HG02973 (cell line): ENCODE data around the gene TMEM123.
"Not testable (repeated sequence)": the region's sequence is repeated elsewhere in the genome, so short reads cannot be mapped to it uniquely, and the experiment has no call there.

ENCODE experiments used
- ATAC-seq: cut with Tn5 transposase; IDR thresholded peaks from one replicate; pipeline ENCODE4 v1.9.1; 2021; ENCODE audit warnings: moderate library complexity; ENCODE audit not compliant: unreplicated experiment

Gene TMEM123

GRCh38 chr11:102374633-102375424, 77.7 kb downstream of the TMEM123 start:
- ATAC-seq = not testable (repeated sequence)

GRCh38 chr11:102368472-102368871, 84.1 kb downstream of the TMEM123 start:
- ATAC-seq = peak; percentile 100

- no peak for ATAC-seq
Measured at GRCh38 chr11:102367364-102367763, 85.2 kb downstream of the TMEM123 start.

- no peak for ATAC-seq
Measured at GRCh38 chr11:102364991-102365390, 87.6 kb downstream of the TMEM123 start.

- ATAC-seq = peak; percentile 60
Measured at GRCh38 chr11:102361086-102362031, 91.2 kb downstream of the TMEM123 start.

GRCh38 chr11:102360681-102361080, 91.9 kb downstream of the TMEM123 start:
- ATAC-seq = no peak

- no peak for ATAC-seq
Measured at GRCh38 chr11:102359372-102359771, 93.2 kb downstream of the TMEM123 start.

- ATAC-seq = no peak
Measured at GRCh38 chr11:102357116-102357515, 95.4 kb downstream of the TMEM123 start.

- ATAC-seq = peak; percentile 5
Measured at GRCh38 chr11:102347462-102348370, 104.8 kb downstream of the TMEM123 start.

GRCh38 chr11:102346748-102347461, 105.7 kb downstream of the TMEM123 start, which contains the start of gene BIRC2:
TSS of gene BIRC2 (plus strand) at chr11:102347214. CDS start at chr11:102349855, 2,641 bp downstream.
- peak; percentile 87 for ATAC-seq

GRCh38 chr11:102346456-102346747, 106.2 kb downstream of the TMEM123 start:
- ATAC-seq = no peak
